ENCODE data around the gene PREX1.

PREX1 gene

GRCh38 chr20:48660788-48661187 lies 167.0 kb downstream of the PREX1 start:
- no peak for ATAC-seq
- TF ChIP-seq ARNTL (CRISPR knock-in tag; IDR thresholded peaks at IDR 0.05; ENCODE audit: borderline replicate concordance, low read depth) = no peak
- no peak for TF ChIP-seq RARB (CRISPR knock-in tag; IDR thresholded peaks at IDR 0.05)
- no peak for TF ChIP-seq CSRNP3 (CRISPR knock-in tag; IDR thresholded peaks at IDR 0.05)
- TF ChIP-seq ZNF8 (CRISPR knock-in tag; IDR thresholded peaks at IDR 0.05) = no peak
- TF ChIP-seq PPARA (CRISPR knock-in tag; IDR thresholded peaks at IDR 0.05; ENCODE audit: borderline replicate concordance) = no peak
- no peak for TF ChIP-seq GLIS3 (CRISPR knock-in tag; IDR thresholded peaks at IDR 0.05)
- TF ChIP-seq ZFP30 (CRISPR knock-in tag; IDR thresholded peaks at IDR 0.05) = no peak
- TF ChIP-seq TOX (CRISPR knock-in tag; IDR thresholded peaks at IDR 0.05; ENCODE audit: borderline replicate concordance) = no peak
- TF ChIP-seq ZC3H10 (CRISPR knock-in tag; IDR thresholded peaks at IDR 0.05) = no peak
- TF ChIP-seq PATZ1 (CRISPR knock-in tag; IDR thresholded peaks at IDR 0.05; ENCODE audit: borderline replicate concordance) = no peak
- no peak for TF ChIP-seq ESRRG (CRISPR knock-in tag; IDR thresholded peaks at IDR 0.05)
- no peak for TF ChIP-seq ZNF70 (CRISPR knock-in tag; IDR thresholded peaks at IDR 0.05)
- TF ChIP-seq OSR1 (CRISPR knock-in tag; IDR thresholded peaks at IDR 0.05) = no peak

- no peak for TF ChIP-seq ARNTL (CRISPR knock-in tag; IDR thresholded peaks at IDR 0.05; ENCODE audit: borderline replicate concordance, low read depth)
- no peak for TF ChIP-seq TCF4 (CRISPR knock-in tag; IDR thresholded peaks at IDR 0.05; ENCODE audit: borderline replicate concordance)
- no peak for TF ChIP-seq RARB (CRISPR knock-in tag; IDR thresholded peaks at IDR 0.05)
- no peak for TF ChIP-seq ZNF8 (CRISPR knock-in tag; IDR thresholded peaks at IDR 0.05)
- no peak for TF ChIP-seq POU6F1 (CRISPR knock-in tag; IDR thresholded peaks at IDR 0.05; ENCODE audit: borderline replicate concordance, low read depth)
- TF ChIP-seq SNAI2 (CRISPR knock-in tag; IDR thresholded peaks at IDR 0.05) = no peak
- TF ChIP-seq GLIS3 (CRISPR knock-in tag; IDR thresholded peaks at IDR 0.05) = no peak
- no peak for TF ChIP-seq ESRRG (CRISPR knock-in tag; IDR thresholded peaks at IDR 0.05)
- no peak for TF ChIP-seq CSDC2 (CRISPR knock-in tag; IDR thresholded peaks at IDR 0.05)
Measured at GRCh38 chr20:48659858-48660257, 167.9 kb downstream of the PREX1 start.

GRCh38 chr20:48658505-48658904 lies 169.3 kb downstream of the PREX1 start:
- no peak for ATAC-seq
- no peak for TF ChIP-seq BACH2 (CRISPR knock-in tag; IDR thresholded peaks at IDR 0.05; ENCODE audit: borderline replicate concordance)
- no peak for TF ChIP-seq ZFP3 (CRISPR knock-in tag; IDR thresholded peaks at IDR 0.05)
- no peak for TF ChIP-seq ZC3H10 (CRISPR knock-in tag; IDR thresholded peaks at IDR 0.05)
- TF ChIP-seq CSRNP3 (CRISPR knock-in tag; IDR thresholded peaks at IDR 0.05) = no peak
- no peak for TF ChIP-seq RARB (CRISPR knock-in tag; IDR thresholded peaks at IDR 0.05)
- TF ChIP-seq ZNF70 (CRISPR knock-in tag; IDR thresholded peaks at IDR 0.05) = no peak
- no peak for TF ChIP-seq ISL1 (CRISPR knock-in tag; IDR thresholded peaks at IDR 0.05)
- TF ChIP-seq ZNF8 (CRISPR knock-in tag; IDR thresholded peaks at IDR 0.05) = no peak
- no peak for TF ChIP-seq CSDC2 (CRISPR knock-in tag; IDR thresholded peaks at IDR 0.05)
- TF ChIP-seq PATZ1 (CRISPR knock-in tag; IDR thresholded peaks at IDR 0.05; ENCODE audit: borderline replicate concordance) = no peak

More at GRCh38 chr20:48659858-48660257, 167.9 kb downstream of the PREX1 start:
- ATAC-seq = no peak

GRCh38 chr20:48658198-48658476 lies 169.7 kb downstream of the PREX1 start:
- ATAC-seq = no peak
- TF ChIP-seq TOX (CRISPR knock-in tag; IDR thresholded peaks at IDR 0.05; ENCODE audit: borderline replicate concordance) (no peak), TCF4 (CRISPR knock-in tag; IDR thresholded peaks at IDR 0.05; ENCODE audit: borderline replicate concordance) (no peak), ISL1 (CRISPR knock-in tag; IDR thresholded peaks at IDR 0.05) (no peak), BACH2 (CRISPR knock-in tag; IDR thresholded peaks at IDR 0.05; ENCODE audit: borderline replicate concordance) (no peak), TSHZ2 (CRISPR knock-in tag; IDR thresholded peaks at IDR 0.05) (no peak), ZNF70 (CRISPR knock-in tag; IDR thresholded peaks at IDR 0.05) (no peak), SNAI2 (CRISPR knock-in tag; IDR thresholded peaks at IDR 0.05) (no peak), PATZ1 (CRISPR knock-in tag; IDR thresholded peaks at IDR 0.05; ENCODE audit: borderline replicate concordance) (no peak)
